ENCODE data around the gene KIAA1671. TPM values are rescaled to one million over a fixed set of nuclear protein-coding genes. Genes with fewer than 3 reads are reported as not detected.

The KIAA1671 gene
- total RNA-seq, 4 donors from 2014 or later, result 20.9 to 41.8 (median 28.4) TPM

GRCh38 chr22:25039255-25039654 lies 86.7 kb downstream of the KIAA1671 start:
- no peaks in the 10 kb centered on the region for H3K27me3 ChIP-seq
- ATAC-seq, result no peak
- H3K9me3 ChIP-seq, result no peaks in the 10 kb centered on the region
- peaks cover 0 to 42% of the 10 kb centered on the region in 2 donors for H3K36me3 ChIP-seq
- H3K4me1 ChIP-seq, result peaks cover 0 to 4% (median 0%) of the 10 kb centered on the region in 3 donors
- H3K27ac ChIP-seq, result no peak overlapping the region
- H3K4me3 ChIP-seq, result no peak overlapping the region
- TF ChIP-seq EP300 (IDR thresholded peaks at IDR 0.05), result no peak
- TF ChIP-seq POLR2A (IDR thresholded peaks at IDR 0.05), result no peak
- TF ChIP-seq CTCF (IDR thresholded peaks at IDR 0.05), result no peak
- 94 to 96% methylated on average over 4 to 12 of the region's 17 CpGs for WGBS, 2 donors (ENCODE audit: low coverage in 1 of 2)

DNA sequence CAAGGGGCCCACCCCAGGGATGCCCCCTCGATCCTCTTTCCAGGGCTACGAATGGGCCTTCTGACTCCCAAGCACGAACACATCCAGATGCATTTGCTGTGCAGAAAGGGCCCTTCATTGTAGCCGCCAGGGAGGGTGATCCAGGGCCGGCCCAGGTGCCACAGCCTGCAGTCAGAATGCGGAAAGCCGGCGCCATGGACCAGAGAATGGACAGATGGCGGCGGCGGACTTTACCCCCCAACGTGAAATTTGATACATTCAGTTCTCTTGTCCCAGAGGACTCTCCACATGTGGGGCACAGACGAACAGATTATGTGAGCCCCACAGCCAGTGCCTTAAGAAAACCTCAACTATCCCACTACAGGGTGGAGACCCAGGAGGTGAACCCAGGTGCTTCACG lies 87.2 kb downstream of the KIAA1671 start:
- TF ChIP-seq CTCF (IDR thresholded peaks at IDR 0.05), result no peak
- no peak for TF ChIP-seq POLR2AphosphoS5 (IDR thresholded peaks at IDR 0.05)
- no peak for TF ChIP-seq EP300 (IDR thresholded peaks at IDR 0.05)
- no peak for TF ChIP-seq POLR2A (IDR thresholded peaks at IDR 0.05)
- Histone ChIP-seq H3K27me3 (no peaks in the 10 kb centered on the region), H3K36me3 (peaks cover 0 to 37% of the 10 kb centered on the region in 2 donors), H3K4me3 (no peak overlapping the region), H3K27ac (no peak overlapping the region), H3K4me1 (peaks cover 0 to 9% (median 0%) of the 10 kb centered on the region in 3 donors), H3K9me3 (no peaks in the 10 kb centered on the region)
- ATAC-seq, result no peak
- WGBS, 2 donors (ENCODE audit: low coverage in 1 of 2), result 94% methylated on average over 9 of the region's 14 CpGs; no CpG with 5 or more reads in 1 of the 2 donors

DNA sequence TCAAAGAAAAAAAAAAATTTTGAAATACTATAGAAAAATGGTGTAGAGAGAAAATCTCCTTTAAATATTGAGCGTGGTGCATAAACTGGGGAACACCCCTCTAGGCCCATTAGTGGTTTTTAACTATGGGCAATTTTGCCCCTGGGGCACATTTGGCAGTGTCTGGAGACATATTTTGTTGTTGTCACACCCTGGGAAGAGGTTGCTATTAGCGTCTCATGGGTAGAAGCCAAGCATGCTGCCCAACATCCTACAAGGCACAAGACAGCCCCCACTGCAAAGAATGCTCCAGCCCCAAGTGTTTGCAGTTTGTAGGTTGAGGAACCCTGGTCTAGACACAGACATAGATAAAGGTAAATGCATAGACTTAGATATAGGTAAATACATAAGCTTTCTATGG lies 92.6 kb downstream of the KIAA1671 start:
- no peaks in the 10 kb centered on the region for H3K27me3 ChIP-seq
- no peak for ATAC-seq
- no peak overlapping the region for H3K27ac ChIP-seq
- TF ChIP-seq POLR2AphosphoS5 (IDR thresholded peaks at IDR 0.05) (no peak), CTCF (IDR thresholded peaks at IDR 0.05) (no peak), EP300 (IDR thresholded peaks at IDR 0.05) (no peak), POLR2A (IDR thresholded peaks at IDR 0.05) (no peak)
- H3K4me3 ChIP-seq, result no peak overlapping the region
- H3K4me1 ChIP-seq, result peaks cover 0 to 9% (median 0%) of the 10 kb centered on the region in 3 donors
- H3K9me3 ChIP-seq, result no peaks in the 10 kb centered on the region
- H3K36me3 ChIP-seq, result peaks cover 0 to 21% of the 10 kb centered on the region in 2 donors
- 57 to 66% methylated on average over 2 of the region's 2 CpGs for WGBS, 2 donors (ENCODE audit: low coverage in 1 of 2)

- Histone ChIP-seq H3K4me1 (peaks cover 0 to 9% (median 0%) of the 10 kb centered on the region in 3 donors), H3K27ac (no peak overlapping the region), H3K27me3 (no peaks in the 10 kb centered on the region), H3K9me3 (peaks cover 0 to 4% (median 0%) of the 10 kb centered on the region in 3 donors), H3K4me3 (no peak overlapping the region), H3K36me3 (peaks cover 0 to 23% of the 10 kb centered on the region in 2 donors)
- ATAC-seq, result no peak
- WGBS, 2 donors (ENCODE audit: low coverage in 1 of 2), result 61 to 71% methylated on average over 3 to 5 of the region's 6 CpGs
- TF ChIP-seq EP300 (IDR thresholded peaks at IDR 0.05) (no peak), CTCF (IDR thresholded peaks at IDR 0.05) (no peak), POLR2A (IDR thresholded peaks at IDR 0.05) (no peak), POLR2AphosphoS5 (IDR thresholded peaks at IDR 0.05) (no peak)
Measured at GRCh38 chr22:25048071-25048470, 95.6 kb downstream of the KIAA1671 start.

All from gastroesophageal sphincter (tissue), 4 donors.